Activated T-helper 1 cell treated with anti-CD3 and anti-CD28 coated beads, Interleukin-2, amount 50 U/mL, for 16 hours (primary cell): ENCODE results near the gene LCN15.
"Not testable (repeated sequence)": the region's sequence is repeated elsewhere in the genome, so short reads cannot be mapped to it uniquely, and the experiment has no call there.

Source experiments
- DNase-seq, 2 donors: peaks; one replicate each; pipeline ENCODE4 v3.0.0-alpha.2; 2020; ENCODE audit warnings: low read depth in 1 of 2, low spot score in 1 of 2

Gene LCN15

GRCh38 chr9:136756134-136756438, 8.2 kb downstream of the LCN15 start:
- no peak for DNase-seq

DNA sequence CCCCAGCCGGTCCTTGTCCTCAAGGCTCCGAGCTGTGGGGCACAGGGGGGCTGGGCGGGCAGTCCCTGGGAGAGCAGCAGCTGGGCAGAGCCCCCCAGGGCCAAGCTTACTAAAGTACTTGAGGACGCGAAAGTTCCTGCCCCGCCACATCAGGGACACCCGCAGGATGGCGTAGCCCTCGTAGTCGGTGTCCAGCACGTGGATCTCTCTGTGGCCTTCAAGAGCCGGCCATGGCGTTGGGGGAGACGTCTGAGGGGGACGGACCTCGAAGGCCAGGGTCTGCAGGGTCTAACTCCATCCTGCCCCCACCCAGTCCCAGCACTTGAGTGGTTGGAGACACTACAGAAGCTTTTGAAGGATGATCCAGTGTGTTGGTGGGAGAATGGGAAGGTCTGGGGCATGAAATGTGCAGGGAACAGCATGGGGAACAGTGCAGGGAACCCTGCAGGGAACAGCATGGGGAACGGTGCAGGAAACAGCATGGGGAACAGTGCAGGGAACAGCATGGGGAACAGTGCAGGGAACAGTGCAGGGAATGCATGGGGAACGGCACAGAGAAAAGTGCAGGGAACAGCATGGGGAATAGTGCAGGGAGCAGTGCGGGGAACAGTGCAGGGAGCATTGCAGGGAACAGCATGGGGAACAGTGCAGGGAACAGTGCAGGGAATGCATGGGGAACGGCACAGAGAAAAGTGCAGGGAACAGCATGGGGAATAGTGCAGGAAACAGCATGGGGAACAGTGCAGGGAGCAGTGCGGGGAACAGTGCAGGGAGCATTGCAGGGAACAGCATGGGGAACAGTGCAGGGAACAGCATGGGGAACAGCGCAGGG, 8.8 kb downstream of the LCN15 start:
- not testable (repeated sequence) for DNase-seq

DNA sequence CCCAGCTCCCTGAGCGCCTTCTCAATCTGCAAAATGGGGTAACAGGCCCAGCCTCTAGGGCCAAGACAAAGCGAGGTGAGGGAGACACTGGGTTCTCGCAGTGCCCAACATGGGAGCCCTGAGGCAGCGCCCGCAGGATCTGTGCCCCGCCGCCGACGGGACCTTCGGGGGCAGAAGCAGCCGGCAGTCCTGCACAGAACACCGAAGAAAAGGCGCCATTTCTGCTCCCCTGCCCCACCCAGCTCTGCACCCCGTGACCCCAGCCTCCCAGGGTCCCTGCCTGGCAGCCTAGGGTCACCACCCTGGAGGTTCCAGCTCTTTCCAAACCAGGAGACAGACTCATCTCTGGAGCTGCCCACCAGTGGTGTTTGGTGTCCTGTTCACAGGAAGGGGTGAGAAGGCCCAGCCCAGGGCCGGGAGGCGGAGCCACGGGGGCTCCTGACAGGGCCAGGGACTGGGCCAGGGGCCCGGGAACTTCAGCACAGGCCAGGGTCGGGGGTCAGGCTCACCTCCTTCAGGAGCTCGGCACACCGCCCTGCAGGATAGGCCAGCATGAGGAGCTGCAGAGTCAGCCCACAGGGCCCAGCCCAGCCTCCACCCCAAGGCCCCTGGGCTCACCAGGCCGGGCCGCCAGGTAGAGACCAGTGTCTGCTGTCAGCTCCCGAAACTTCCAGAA, 9.6 kb downstream of the LCN15 start:
- DNase-seq = no peak

DNA sequence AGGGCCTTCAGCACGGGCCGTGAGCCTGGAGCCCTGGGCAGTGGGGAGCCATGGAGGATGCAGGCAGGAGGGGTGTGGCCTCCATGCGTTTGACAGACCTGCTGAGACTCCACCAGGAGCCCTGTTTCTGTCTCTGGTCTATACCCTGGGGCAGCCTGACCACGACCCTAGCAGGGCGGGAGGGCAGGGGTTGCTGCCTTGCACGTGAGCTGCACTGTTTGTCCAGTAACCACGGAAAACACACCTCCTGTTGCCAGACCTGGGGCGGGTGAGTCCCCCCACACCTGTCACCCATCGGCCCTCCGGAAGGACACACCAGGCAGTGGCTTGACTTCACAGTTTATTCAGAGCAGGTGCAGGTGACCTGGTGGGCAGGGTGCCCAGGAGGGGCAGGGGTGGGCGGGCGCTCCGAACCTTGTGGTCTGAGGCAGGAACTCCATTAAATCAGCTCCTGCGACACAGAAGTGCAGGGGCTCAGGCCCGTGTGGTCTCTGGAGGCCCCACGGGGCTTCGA, 10.2 kb downstream of the LCN15 start:
- no peak for DNase-seq

GRCh38 chr9:136753371-136754058, 10.8 kb downstream of the LCN15 start:
- DNase-seq = no peak

GRCh38 chr9:136751814-136752213, 12.5 kb downstream of the LCN15 start:
- no peak for DNase-seq

GRCh38 chr9:136751244-136751643, 13.1 kb downstream of the LCN15 start:
- no peak for DNase-seq

GRCh38 chr9:136750526-136750925, 13.8 kb downstream of the LCN15 start:
- DNase-seq = no peak

DNA sequence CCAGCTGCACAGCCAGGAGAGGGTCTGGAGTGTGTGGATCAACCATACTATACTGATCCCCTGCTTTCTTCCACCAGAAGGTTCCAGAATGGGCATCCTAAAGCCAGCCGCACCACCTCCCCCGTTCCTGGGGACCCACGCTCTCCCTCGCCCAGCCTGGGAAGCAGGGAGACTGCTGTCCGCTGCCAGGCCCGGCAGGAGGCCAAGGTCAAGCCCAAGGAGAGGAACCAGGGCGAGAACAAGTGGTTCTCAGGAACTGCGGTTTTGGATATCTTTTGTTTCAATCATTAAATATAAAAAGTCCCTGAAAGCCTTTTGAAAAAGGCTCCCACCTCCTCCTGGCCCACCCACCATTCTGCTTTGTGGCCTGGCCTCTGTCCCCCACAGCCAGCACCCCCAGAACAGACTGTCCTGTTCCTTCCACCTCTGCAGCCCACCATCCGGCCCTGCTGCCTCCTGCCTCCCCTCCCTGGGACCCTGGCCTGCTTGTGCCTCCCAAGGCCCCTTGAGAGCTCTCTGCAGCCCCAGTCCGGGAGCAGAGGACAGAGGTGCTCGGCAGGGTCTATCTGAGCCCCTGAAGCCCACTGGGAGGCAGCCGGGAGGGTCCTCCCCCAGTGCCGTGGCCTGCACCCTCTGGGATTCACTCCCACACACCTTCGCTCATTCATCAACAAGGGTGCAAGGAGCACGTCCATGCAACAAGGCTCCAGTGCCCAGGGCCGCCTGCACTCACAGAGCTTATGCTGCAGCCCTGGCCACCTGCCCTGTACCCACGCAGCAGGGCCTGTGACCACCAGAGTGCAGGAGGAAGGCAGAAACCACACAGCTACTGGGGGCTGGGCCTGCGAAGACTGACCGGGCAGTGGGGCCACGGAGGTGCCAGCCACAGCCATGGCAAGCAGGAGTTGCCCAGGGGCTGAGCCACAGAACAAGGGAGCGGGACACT, 15.4 kb downstream of the LCN15 start:
- DNase-seq = no peak

- DNase-seq = no peak
These were observed 16.1 kb downstream of the LCN15 start, which contains the start of gene LCN6 for GRCh38 chr9:136748201-136748600. LCN6 (minus strand) TSS chr9:136748525; CDS start chr9:136748483, 42 bp downstream.

- no peak for DNase-seq
These were observed 16.9 kb downstream of the LCN15 start for GRCh38 chr9:136747161-136748060.

- no peak for DNase-seq
These were observed 17.7 kb downstream of the LCN15 start for GRCh38 chr9:136746621-136747020.

DNA sequence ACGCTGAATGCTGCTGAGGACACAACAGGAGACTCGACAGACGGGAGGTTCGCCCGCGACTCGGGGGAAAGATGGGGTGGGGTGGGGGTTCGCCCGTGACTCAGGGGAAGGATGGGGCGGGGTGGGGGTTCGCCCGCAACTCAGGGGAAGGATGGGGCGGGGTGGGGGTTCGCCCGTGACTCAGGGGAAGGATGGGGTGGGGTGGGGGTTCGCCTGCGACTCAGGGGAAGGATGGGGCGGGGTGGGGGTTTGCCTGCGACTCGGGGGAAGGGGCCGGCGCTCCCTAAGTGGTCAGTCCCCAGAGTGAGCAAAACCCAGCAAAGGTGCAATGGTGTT, 18.2 kb downstream of the LCN15 start:
- DNase-seq = no peak

DNA sequence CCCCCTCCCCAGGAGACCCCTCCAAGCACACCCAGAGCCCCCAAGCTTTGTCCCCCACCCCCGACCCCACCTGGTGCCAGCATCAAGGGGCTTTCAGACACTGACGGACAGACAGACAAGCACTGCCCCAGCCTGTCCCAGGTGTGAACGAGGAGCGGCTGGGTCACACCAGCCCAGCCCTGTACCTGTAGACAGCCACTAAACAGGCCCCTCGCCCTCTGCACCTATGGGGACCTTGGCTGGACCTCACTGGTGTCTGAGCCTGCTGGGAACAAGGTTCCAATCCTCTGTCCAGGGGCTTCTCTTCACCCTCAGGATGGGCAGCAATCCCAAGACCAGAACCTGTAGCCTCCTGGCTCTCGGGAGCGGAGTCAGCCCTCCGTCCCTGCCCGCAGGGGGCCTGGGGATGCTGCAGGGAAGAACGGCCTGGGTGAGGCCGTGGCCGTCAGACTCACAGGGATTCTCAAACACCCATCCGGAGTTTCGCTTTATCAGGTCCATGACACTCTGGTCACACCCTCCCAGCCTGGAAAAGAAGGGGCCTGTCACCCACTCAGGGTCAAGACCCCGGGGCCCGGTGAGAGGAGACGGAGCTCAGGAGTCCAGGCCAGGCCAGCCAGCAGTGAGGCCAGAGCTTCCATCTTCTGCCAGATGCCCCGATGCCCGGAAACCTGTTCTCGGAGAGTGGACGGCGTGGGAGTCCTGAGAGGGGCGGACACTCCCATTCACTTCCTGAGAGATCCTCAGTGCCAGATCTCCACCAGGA, 18.7 kb downstream of the LCN15 start:
- DNase-seq = no peak

GRCh38 chr9:136744773-136745172, 19.5 kb downstream of the LCN15 start:
- no peak for DNase-seq

DNA sequence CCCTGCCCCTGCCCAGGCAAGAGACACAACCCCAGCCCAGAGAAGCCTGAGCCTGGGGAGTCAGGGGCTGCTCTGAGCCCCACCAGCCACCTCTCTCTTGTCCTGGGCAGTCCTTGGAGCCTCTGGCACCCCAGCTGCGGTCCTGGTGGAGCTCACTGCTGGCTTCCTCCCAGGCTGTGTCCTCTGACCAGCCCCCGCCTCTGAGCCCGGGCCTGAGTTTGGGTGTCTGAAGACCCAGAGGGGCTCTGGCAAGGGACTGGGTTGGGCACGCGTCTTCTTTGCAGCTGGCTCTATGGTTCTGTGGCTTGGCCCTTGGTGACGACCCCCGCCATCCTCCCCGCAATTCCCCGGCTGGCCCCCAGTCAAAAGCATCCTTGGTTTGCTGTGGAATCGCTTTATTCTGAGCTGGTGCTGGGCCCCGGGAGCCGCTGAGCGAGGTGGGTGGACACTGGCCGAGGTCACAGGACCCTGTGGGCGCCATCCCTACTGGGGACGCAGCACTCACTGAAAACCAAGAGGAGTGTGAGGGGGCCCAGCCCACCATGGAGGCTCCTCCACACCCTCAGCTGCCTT, 20.6 kb downstream of the LCN15 start:
- no peak for DNase-seq

DNA sequence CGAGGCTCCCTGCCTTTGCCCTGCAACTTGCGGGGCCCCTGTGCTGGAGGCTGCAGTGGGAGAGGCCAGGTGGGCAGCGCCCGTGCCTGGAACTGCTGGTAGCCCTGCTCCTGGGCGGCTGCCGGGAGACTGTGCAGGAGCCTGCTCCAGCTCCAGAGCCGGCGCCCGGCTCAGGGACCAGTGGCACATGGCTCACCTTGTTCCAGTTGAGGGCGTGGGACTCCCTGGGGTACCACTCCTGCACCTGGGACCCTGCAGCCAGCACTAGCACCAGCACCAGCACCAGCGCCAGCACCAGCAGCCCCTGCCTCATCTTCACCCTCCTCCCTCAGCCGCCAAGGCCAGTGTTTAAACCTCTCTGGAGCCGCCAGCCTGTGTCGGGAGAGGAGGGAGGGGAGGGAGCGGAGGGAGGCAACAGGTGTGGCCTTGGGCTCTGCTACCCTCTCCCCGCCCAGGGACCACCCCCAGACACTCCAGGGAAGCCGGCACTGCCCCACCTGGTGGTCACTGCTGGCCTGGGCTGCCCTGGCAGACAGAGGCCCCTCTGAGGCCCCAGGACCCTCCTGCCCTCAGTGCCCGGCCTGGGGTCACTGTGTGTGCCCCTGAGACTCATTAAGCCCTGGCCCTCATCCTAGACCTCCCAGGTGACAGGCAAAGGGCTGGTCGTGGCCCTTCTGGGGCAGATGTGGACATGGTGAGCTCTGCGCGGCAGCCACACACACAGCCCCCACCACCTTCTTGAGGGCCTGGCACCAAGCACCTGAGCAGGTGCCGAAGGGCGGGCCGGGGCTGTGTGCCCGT, 21.5 kb downstream of the LCN15 start, which contains the start of gene LCN10:
Gene LCN10, minus strand, starts transcription at position 350 of the 801 bp plus-strand sequence. Its CDS starts 37 bp downstream, at position 313.
- DNase-seq = no peak
